ENCODE measurements around the gene GART.

The GART gene

DNA sequence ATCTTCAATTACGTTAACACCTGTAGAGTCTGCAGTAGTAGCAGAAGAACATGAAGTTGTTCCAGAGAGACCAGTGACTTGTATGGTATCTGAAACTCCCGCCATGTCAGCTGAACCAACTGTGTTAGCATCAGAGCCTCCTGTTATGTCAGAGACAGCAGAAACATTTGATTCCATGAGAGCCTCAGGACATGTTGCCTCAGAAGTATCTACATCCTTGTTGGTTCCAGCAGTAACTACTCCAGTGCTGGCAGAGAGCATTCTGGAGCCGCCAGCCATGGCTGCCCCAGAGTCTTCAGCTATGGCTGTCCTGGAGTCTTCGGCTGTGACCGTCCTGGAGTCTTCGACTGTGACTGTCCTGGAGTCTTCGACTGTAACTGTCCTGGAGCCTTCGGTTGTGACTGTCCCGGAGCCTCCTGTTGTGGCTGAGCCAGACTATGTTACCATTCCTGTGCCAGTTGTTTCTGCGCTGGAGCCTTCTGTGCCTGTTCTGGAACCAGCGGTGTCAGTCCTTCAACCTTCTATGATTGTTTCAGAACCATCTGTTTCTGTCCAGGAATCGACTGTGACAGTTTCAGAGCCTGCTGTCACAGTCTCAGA is 11.2 kb upstream of the GART start:
- no peak for DNase-seq

DNA sequence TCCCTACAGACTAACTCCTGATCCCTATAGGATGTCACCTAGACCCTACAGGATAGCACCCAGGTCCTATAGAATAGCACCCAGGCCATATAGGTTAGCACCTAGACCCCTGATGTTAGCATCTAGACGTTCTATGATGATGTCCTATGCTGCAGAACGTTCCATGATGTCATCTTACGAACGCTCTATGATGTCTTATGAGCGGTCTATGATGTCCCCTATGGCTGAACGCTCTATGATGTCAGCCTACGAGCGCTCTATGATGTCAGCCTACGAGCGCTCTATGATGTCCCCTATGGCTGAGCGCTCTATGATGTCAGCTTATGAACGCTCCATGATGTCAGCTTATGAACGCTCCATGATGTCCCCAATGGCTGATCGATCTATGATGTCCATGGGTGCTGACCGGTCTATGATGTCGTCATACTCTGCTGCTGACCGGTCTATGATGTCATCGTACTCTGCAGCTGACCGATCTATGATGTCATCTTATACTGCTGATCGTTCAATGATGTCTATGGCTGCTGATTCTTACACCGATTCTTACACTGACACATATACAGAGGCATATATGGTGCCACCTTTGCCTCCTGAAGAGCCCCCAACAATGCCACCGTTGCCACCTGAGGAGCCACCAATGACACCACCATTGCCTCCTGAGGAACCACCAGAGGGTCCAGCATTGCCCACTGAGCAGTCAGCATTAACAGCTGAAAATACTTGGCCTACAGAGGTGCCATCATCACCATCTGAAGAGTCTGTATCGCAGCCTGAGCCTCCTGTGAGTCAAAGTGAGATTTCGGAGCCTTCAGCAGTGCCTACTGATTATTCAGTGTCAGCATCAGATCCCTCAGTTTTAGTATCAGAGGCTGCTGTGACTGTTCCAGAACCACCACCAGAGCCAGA is 10.4 kb upstream of the GART start:
- no peak for DNase-seq

DNA sequence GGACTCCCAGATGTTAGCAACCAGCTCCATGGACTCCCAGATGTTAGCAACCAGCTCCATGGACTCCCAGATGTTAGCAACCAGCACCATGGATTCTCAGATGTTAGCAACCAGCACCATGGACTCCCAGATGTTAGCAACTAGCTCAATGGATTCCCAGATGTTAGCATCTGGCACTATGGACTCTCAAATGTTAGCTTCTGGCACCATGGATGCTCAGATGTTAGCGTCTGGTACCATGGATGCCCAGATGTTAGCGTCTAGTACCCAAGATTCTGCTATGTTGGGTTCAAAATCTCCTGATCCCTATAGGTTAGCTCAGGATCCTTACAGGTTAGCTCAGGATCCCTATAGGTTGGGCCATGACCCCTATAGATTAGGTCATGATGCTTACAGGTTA is 9.7 kb upstream of the GART start:
- no peak for DNase-seq

DNA sequence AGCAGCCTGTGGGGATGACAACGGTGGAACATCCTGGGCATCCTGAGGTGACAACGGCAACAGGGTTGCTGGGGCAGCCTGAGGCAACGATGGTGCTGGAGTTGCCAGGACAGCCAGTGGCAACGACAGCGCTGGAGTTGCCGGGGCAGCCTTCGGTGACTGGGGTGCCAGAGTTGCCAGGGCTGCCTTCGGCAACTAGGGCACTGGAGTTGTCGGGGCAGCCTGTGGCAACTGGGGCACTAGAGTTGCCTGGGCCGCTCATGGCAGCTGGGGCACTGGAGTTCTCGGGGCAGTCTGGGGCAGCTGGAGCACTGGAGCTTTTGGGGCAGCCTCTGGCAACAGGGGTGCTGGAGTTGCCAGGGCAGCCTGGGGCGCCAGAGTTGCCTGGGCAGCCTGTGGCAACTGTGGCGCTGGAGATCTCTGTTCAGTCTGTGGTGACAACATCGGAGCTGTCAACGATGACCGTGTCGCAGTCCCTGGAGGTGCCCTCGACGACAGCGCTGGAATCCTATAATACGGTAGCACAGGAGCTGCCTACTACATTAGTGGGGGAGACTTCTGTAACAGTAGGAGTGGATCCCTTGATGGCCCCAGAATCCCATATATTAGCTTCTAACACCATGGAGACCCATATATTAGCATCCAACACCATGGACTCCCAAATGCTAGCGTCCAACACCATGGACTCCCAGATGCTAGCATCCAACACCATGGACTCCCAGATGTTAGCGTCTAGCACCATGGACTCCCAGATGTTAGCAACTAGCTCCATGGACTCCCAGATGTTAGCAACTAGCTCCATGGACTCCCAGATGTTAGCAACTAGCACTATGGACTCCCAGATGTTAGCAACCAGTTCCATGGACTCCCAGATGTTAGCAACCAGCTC is 9.1 kb upstream of the GART start:
- DNase-seq, result no peak

DNA sequence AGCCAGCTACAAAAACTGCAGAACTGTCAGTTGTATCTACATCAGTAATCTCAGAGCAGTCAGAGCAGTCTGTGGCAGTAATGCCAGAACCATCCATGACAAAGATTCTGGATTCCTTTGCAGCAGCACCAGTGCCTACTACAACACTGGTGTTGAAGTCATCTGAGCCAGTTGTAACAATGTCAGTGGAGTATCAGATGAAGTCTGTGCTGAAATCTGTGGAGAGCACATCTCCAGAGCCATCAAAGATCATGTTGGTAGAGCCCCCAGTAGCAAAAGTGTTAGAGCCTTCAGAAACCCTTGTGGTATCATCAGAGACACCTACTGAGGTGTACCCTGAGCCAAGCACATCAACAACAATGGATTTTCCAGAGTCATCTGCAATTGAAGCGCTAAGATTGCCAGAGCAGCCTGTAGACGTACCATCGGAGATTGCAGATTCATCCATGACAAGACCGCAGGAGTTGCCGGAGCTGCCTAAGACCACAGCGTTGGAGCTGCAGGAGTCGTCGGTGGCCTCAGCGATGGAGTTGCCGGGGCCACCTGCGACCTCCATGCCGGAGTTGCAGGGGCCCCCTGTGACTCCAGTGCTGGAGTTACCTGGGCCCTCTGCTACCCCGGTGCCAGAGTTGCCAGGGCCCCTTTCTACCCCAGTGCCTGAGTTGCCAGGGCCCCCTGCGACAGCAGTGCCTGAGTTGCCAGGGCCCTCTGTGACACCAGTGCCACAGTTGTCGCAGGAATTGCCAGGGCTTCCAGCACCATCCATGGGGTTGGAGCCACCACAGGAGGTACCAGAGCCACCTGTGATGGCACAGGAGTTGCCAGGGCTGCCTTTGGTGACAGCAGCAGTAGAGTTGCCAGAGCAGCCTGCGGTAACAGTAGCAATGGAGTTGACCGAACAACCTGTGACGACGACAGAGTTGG is 8.2 kb upstream of the GART start:
- DNase-seq, result no peak

DNA sequence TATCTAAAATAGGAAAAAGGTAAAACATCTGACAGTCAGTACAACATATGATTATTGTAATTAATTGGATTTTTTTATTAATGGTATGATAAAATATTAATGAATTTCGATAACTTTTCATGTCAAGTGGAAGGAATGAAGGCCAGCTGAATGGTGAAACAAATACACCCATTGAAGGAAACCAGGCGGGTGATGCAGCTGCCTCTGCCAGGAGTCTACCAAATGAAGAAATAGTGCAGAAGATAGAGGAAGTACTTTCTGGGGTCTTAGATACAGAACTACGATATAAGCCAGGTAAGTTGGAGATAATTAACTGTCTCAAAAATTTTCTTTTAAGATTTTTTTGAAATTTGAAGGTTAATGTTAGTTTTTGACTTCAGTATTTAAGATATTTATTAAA is 4.2 kb upstream of the GART start:
- DNase-seq, result no peak

DNA sequence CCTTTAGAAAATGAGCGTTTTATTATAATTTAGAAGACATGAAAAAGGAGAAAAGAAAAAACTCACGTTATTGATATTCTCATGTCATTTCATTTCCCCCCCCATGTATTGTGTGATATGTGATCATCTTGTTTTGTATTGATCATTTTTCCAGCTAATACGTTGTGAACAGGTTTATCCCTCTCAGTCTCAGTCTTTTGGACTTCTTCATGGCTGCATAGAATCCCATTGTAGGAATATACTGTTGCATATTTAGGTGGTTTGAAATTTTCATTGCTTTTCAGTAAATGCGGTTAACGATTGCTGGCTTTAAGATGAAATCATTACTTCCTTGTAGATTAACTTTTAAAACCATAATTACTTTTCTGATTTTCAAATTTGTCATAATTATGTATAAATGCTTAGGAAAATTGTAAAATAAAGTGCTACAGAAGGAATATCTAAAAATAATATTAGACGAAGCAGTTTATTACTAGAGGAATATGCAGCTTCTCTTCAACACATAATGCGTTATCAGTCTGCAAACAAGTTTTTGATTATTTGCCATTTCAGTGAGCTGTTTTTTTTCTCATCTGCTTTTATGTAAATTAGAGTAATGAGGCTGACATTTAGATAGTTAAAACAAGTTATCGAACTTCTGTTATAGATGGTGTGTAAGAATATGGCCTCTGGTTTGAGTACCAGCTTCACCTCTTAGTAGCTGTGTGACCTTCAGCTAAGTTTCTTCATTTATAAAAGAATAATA is 2.7 kb upstream of the GART start:
- DNase-seq, result no peak

DNA sequence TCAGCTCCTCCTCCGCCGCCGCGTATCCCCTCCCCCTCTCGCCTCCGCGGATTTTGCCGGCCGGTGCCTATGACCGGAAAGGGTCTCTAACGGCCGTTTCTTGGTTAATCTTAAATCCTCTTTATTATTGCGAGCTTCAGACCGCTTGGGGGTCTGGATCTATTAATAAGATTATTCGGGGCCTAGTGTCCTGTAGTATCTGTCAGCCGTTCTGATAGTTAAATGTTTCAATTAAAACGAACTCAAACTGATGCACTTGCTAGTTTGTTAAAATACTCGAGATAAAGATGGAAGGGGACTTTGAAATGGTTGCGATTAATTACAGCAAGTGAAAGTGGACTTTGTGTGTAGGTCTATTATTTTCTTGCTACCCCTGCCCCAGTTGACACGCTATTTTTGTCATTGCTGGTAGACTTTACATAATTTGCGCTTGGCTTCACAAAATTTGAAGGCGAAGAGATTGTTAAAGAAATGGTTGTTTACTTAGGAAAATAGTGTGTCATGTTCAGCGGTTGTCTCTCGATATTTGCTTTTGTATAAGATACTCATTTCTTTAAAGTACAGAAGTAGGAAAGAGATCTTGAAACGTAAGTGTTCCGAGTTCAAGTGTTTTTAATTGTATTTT is 1.7 kb upstream of the GART start:
- DNase-seq, result no peak

DNA sequence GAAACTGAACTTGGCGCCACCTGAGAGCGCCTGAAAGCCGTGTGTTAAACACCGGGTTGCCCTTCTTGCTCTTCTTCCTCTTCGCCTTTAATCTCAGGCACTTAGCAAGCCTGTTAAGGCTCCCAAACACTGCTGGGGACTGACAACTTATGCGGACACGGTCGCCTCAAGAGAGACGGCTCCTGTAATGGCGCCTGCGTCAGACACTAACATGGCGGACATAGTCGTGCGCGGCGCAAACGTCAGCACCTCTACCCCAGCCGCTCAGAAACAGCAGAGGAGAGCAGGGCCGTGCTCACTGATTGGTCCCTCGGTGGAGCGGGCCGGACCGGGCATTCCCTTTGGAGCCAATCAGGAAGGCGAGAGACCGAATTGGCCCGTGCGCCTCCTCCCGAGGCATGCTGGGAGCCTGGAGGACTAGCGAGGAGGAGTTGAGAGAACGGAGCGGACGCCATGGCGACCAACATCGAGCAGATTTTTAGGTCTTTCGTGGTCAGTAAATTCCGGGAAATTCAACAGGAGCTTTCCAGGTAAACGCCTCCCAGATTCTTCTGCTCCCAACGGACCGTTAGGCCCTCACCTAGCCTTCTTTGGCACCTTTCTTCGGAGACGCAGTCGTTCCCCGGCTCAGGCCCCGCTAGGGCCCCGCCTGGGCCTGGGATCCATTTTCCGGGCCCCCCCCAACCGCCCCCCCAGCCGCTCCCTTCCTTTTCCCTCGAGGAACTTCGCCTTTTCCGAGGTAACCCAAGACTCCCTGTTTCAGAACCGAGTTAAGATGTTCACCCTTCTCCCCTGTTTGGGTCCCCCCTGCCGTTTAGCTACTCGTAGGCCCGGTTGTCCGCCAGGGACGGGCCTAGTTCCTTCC is 955 bp upstream of the GART start, which contains the start of gene SON:
Gene SON, plus strand, starts transcription at position 399 of the 865 bp plus-strand sequence. Its CDS starts 55 bp downstream, at position 454.
- DNase-seq, result peak; percentile 97

DNA sequence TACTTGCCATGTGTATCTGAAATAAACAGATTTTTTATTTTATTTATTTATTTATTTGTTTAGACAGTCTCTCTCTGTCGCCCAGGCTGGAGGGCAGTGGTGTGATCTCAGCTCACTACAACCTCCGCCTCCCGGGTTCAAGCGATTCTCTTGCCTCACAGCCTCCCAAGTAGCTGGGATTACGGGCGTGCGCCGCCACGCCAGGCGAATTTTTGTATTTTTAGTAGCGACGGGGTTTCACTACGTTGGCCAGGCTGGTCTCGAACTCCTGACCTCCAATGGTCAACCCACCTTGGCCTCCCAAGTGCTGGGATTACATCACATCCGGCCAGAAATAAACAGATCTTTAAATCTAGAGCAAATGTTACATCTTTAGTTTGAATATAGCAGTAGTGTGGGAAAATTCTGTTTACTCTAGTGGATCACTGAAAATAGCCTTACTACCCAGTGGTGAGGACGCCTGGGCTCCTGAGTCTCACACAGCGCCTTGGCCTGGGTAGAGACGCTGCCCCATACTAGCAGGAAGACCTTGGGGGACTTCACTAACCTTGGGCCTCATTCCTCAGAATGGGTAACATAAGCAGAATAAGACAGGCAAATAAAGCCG is 709 bp downstream of the GART start:
- DNase-seq, result no peak

DNA sequence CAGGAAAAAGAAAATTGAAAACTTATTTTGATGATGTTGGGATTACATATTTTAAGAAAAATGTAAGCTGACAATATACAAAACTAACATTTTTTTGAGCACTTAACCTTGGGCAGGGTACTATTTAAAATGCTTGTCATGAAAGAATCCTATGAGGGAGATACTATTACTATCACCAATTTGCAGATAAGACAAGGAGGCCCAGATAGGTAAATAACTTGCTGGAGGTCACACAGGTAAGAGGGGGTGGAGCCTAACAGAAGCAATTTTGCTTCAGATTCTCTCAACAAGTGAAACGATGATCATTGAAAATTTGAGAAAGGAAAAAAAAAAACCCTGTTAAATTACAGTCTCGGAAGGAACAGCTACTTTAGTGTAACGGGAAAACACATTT is 1.2 kb downstream of the GART start:
- no peak for DNase-seq

DNA sequence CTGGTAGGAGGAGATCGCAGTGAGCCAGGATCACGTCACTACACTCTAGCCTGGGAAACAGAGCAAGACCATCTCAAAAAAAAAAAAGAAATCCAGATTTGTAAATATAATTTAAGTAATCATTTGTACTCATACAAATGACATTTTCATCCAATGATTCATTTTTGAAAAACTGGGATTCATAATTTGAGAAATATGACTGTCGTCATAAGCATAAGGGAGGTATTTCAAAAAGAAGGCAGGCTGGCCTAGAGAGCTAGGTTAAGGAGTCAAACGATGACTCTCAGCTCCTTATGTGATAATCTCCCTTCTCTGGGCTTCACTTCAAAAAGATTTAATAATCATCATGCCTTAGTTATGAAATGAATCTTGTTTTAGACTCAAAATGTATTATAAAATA is 2.3 kb downstream of the GART start:
- DNase-seq, result no peak

DNA sequence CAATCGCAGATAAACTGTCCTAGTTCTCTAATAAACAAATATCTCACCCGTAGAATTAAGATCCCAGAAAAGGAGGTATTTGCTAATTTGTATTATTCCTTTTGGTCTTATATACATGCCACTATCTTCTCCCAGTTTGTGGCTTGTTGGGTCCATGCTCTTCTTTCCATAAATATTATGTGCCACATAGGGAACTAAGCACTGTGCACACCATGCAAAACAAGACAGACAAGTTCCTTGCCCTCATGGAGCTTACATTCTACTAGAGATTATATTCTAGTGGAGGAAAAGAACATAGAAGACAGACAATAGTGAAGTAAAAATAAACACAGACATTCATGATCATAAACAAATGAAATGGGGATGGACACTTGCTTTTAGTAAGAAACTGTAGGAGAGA is 4.7 kb downstream of the GART start:
- no peak for DNase-seq

DNA sequence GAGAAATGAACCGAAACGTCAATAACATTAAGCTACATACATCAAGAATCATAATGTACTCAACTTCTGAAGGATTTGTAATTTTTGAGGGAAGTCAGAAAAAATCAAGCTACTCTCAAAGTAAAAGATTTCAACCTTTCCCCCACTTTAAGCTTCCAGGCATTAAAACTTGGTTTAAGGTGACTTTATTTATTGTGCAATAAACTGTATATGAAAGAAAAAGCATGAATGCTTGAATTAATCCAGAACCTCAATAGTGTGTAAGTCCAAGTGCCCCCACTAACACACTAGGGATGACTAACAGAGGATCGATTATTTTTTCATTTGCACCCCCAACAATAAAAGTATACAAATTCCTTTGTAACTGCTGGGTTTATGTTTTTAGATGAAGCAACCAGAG is 10.9 kb downstream of the GART start:
- DNase-seq, result no peak

DNA sequence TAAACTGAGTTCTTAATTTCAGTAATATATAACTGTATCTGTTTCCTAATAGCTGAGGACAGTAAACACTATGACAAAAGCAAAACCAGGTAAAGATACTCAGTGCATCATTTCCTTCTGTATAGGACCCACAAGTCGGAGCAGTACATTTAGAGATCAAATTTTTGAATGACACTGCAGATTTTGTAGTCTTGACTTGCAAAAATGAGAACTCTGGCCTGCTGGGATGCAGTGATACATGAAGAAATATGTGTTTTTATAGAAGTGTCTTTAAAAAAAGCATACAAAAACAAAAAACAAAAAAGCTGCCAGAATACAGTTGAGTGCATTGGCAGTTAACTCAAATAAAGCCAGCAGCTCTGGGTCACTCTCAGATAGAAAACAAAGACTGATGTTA is 19.0 kb downstream of the GART start:
- DNase-seq, result no peak

DNA sequence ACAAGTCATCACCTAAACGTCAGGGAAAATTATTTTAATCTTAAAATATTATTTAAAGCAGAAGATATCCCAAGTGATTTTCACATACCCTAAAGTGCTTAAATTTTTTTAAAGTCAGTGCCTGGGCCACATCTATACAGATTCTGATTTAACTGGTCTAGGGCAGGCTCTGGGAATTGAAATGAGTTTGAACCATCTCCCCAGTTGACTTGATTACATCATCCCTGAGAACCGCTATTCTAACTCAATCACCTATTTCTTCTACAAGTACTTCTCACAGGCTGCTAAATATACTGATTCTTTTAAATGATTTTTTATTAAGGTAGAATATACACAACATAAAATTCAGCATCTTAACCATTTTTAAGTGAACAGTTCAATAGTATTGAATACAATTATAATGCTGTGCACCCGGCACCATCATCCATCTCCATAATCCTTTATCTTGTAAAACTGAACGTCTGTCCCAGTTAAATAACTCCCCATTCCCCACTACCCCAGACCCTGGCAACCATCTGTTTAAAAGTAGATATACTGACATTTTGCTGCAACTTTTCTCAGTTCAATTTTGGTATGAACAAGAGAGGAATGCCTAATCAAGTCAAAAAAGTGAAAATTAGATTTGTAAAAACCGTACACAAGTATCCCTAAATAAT is 19.5 kb downstream of the GART start:
- no peak for DNase-seq

DNA sequence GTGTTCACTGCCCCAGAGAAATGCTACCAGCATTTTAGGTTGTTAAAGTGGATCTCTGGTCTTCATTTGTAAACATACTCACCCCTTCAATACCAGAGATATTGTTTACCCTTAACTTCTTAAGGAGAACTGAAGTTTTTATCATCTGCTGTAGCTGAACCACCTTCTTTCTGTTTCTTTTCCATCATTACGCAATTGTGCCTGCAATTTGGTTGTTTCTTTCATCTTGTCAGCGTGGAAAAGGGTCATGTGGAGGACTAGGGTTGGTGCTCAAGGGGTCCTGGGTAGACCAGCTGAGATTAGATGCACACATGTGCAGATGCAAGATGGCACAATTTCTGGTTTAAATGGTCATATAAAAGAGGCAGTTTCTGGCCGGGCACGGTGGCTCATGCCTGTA is 23.0 kb downstream of the GART start:
- no peak for DNase-seq

DNA sequence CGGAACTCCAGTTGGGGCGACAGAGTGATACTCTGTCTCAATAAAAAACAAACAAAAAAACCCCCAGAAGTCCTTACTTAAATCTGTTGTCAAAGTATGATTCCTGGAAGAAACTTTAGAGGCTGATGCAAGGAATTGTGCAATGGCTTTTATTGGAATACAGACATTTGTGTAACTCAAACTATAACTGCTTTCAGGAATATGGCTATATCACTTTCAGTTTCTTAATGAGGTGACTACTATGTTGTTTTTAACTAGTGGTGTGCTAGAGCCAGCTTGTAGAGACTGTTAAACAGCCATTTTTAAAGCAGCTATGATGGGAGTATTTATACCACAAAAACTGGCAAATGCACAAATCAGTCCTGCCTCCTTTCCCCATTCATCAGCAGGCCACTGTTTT is 27.7 kb downstream of the GART start:
- DNase-seq, result no peak

DNA sequence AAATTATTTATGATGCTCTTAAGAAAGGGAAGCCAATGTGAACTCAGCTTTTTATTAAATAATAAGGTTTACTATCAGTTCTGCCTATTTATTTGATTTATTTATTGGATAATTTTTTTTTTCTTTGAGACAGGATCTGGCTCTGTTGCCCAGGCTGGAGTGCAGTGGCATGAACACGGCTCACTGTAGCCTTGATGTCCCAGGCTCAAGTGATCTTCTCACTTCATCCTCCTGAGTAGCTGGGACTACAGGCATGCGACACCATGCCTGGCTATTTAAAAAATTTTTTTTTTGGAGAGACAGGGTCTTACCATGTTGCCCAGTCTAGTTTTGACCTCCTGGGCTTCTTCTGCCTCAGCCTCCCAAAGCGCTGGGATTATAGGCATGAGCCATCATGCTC is 29.4 kb downstream of the GART start:
- DNase-seq, result no peak

Measured in CD4-positive, alpha-beta T cell treated with Interleukin-6 for 4 hours (primary cell).